Neural progenitor cell (in vitro differentiated cells): ENCODE data around the gene TIPIN. TPM values are rescaled to one million over a fixed set of nuclear protein-coding genes. Genes with fewer than 3 reads are reported as not detected.

ENCODE experiments used
- DNase-seq: peaks from one replicate; pipeline ENCODE4 v3.0.0-alpha.2; 2016; ENCODE audit warnings: low spot score
- H2AFZ ChIP-seq: fragments of 200-600 bp; sonication (generic); replicated peaks from 2 replicates; pipeline ENCODE4 v1.6.1; 2016; ENCODE audit warnings: antibody characterized with exemption
- H3F3A ChIP-seq: fragments of 200-600 bp; sonication (generic); 2 replicates; pipeline ENCODE4 v1.6.1; 2016; ENCODE audit warnings: antibody characterized with exemption, low read depth
- H3K27ac ChIP-seq: fragments of 200-600 bp; sonication (generic); 2 replicates; pipeline ENCODE4 v1.5.1; 2016; ENCODE audit warnings: mild to moderate bottlenecking
- H3K27me3 ChIP-seq: fragments of 200-600 bp; sonication (generic); 2 replicates; pipeline ENCODE4 v1.6.1; 2016; ENCODE audit warnings: mild to moderate bottlenecking, moderate library complexity
- H3K36me3 ChIP-seq: fragments of 200-600 bp; sonication (generic); 2 replicates; pipeline ENCODE4 v1.5.1; 2016
- H3K4me1 ChIP-seq: fragments of 200-600 bp; sonication (generic); 2 replicates; pipeline ENCODE4 v1.6.1; 2016; ENCODE audit warnings: mixed run types
- H3K4me2 ChIP-seq: fragments of 200-600 bp; sonication (generic); 2 replicates; pipeline ENCODE4 v1.6.1; 2016
- H3K4me3 ChIP-seq: fragments of 200-600 bp; sonication (generic); 2 replicates; pipeline ENCODE4 v1.5.1; 2016
- H3K79me2 ChIP-seq: fragments of 200-600 bp; sonication (generic); 2 replicates; pipeline ENCODE4 v1.6.1; 2016; ENCODE audit warnings: low read depth
- H3K9ac ChIP-seq: fragments of 200-600 bp; sonication (generic); 2 replicates; pipeline ENCODE4 v1.6.1; 2016
- H3K9me3 ChIP-seq: fragments of 200-600 bp; sonication (generic); 2 replicates; pipeline ENCODE4 v1.5.1; 2016; ENCODE audit warnings: low read depth
- H4K20me1 ChIP-seq: fragments of 200-600 bp; sonication (generic); 2 replicates; pipeline ENCODE4 v1.6.1; 2016; ENCODE audit warnings: low read depth
- H3K27ac Mint-ChIP-seq: 3 replicates; pipeline ENCODE4 v1.8.0; 2021; ENCODE audit warnings: mixed read lengths
- H3K27me3 Mint-ChIP-seq: 2 replicates; pipeline ENCODE4 v1.8.0; 2022; ENCODE audit warnings: low read depth, mild to moderate bottlenecking, inconsistent platforms, moderate library complexity, mixed read lengths; ENCODE audit not compliant: insufficient read depth
- H3K36me3 Mint-ChIP-seq: 3 replicates; pipeline ENCODE4 v1.8.0; 2021; ENCODE audit warnings: mixed read lengths
- H3K4me1 Mint-ChIP-seq: 3 replicates; pipeline ENCODE4 v1.8.0; 2021; ENCODE audit warnings: mixed read lengths
- H3K4me3 Mint-ChIP-seq: 3 replicates; pipeline ENCODE4 v1.8.0; 2021; ENCODE audit warnings: mild to moderate bottlenecking, moderate library complexity, mixed read lengths
- H3K9me3 Mint-ChIP-seq: 3 replicates; pipeline ENCODE4 v1.8.0; 2020; ENCODE audit warnings: mixed read lengths
- CTCF ChIP-seq: fragments of 200-600 bp; sonication (generic); IDR thresholded peaks from 2 replicates; pipeline ENCODE4 v1.5.1; 2017; ENCODE audit warnings: antibody characterized with exemption, mild to moderate bottlenecking
- EZH2 ChIP-seq: fragments of 200-600 bp; sonication (generic); IDR thresholded peaks from 2 replicates; pipeline ENCODE4 v1.6.1; 2017; ENCODE audit warnings: antibody characterized with exemption, mild to moderate bottlenecking, moderate library complexity
- EZH2phosphoT487 ChIP-seq: fragments of 200-600 bp; sonication (generic); IDR thresholded peaks from 2 replicates; pipeline ENCODE4 v1.6.1; 2017; ENCODE audit warnings: antibody characterized with exemption
- total RNA-seq: library from RNA; depleted of rRNA; stranded (reverse); fragments of >200 nt; gene quantifications from 2 replicates; pipeline ENCODE4 v1.2.3, GENCODE V29; 2015; ENCODE audit warnings: low replicate concordance

TIPIN gene
- total RNA-seq, result 19.5 and 28.9 TPM in 2 replicates

GRCh38 chr15:66356359-66357236 lies at the start of gene TIPIN:
Gene TIPIN, minus strand, starts transcription at chr15:66356685. Its CDS starts 3,738 bp downstream, at chr15:66352947.
- Histone ChIP-seq H3F3A (peaks cover 19% of the 10 kb centered on the region), H3K4me2 (peak within 1 kb of the TSS; percentile 81), H3K4me3 (peak within 1 kb of the TSS; percentile 57), H3K79me2 (peaks cover 29% of the 10 kb centered on the region), H4K20me1 (no peaks in the 10 kb centered on the region), H2AFZ (peak within 1 kb of the TSS; percentile 75), H3K9me3 (no peaks in the 10 kb centered on the region), H3K27me3 (no peaks in the 10 kb centered on the region), H3K27ac (no peak within 1 kb of the TSS), H3K4me1 (peaks cover 5% of the 10 kb centered on the region), H3K36me3 (peaks cover 2% of the 10 kb centered on the region), H3K9ac (peak within 1 kb of the TSS; percentile 48)
- Mint-ChIP-seq H3K27ac (peak within 1 kb of the TSS; percentile 97), H3K4me3 (peak within 1 kb of the TSS; percentile 95), H3K27me3 (peaks cover 10% of the 10 kb centered on the region), H3K36me3 (peaks cover 12% of the 10 kb centered on the region), H3K4me1 (peaks cover 15% of the 10 kb centered on the region), H3K9me3 (no peaks in the 10 kb centered on the region)
- TF ChIP-seq EZH2phosphoT487 (no peak), EZH2 (no peak), CTCF (no peak)
- peak; percentile 96 for DNase-seq

- H3K9me3 ChIP-seq, result no peaks in the 10 kb centered on the region
- H3K27ac Mint-ChIP-seq, result no peak overlapping the region
- no peak overlapping the region for H3K4me3 Mint-ChIP-seq
- no peak overlapping the region for H3K4me2 ChIP-seq
- H3K36me3 ChIP-seq, result no peaks in the 10 kb centered on the region
- peaks cover 7% of the 10 kb centered on the region for H3F3A ChIP-seq
- H3K36me3 Mint-ChIP-seq, result peaks cover 5% of the 10 kb centered on the region
- H3K9me3 Mint-ChIP-seq, result no peaks in the 10 kb centered on the region
- H3K4me1 ChIP-seq, result peaks cover 40% of the 10 kb centered on the region
- no peak overlapping the region for H2AFZ ChIP-seq
- peaks cover 86% of the 10 kb centered on the region for H4K20me1 ChIP-seq
- H3K27me3 Mint-ChIP-seq, result no peaks in the 10 kb centered on the region
- no peak overlapping the region for H3K4me3 ChIP-seq
- no peak overlapping the region for H3K27ac ChIP-seq
- DNase-seq, result no peak
- H3K9ac ChIP-seq, result no peak overlapping the region
- H3K27me3 ChIP-seq, result no peaks in the 10 kb centered on the region
- peaks cover 100% of the 10 kb centered on the region for H3K79me2 ChIP-seq
- TF ChIP-seq EZH2, result no peak
- TF ChIP-seq CTCF, result no peak
- TF ChIP-seq EZH2phosphoT487, result no peak
- peaks cover 37% of the 10 kb centered on the region for H3K4me1 Mint-ChIP-seq
Measured at GRCh38 chr15:66405615-66406014, 49.1 kb upstream of the TIPIN start.

- Histone ChIP-seq H3K27me3 (no peaks in the 10 kb centered on the region), H3K4me1 (peaks cover 40% of the 10 kb centered on the region), H3K4me3 (no peak overlapping the region), H2AFZ (no peak overlapping the region), H3K9me3 (no peaks in the 10 kb centered on the region), H3K9ac (no peak overlapping the region), H3K36me3 (no peaks in the 10 kb centered on the region), H3K27ac (no peak overlapping the region), H3K79me2 (peaks cover 100% of the 10 kb centered on the region), H3F3A (peaks cover 7% of the 10 kb centered on the region), H4K20me1 (peaks cover 86% of the 10 kb centered on the region), H3K4me2 (peak overlapping the region; percentile 65)
- Mint-ChIP-seq H3K4me3 (no peak overlapping the region), H3K36me3 (peaks cover 7% of the 10 kb centered on the region), H3K27ac (no peak overlapping the region), H3K9me3 (no peaks in the 10 kb centered on the region), H3K4me1 (peaks cover 35% of the 10 kb centered on the region), H3K27me3 (no peaks in the 10 kb centered on the region)
- DNase-seq, result no peak
- TF ChIP-seq EZH2 (no peak), EZH2phosphoT487 (no peak)
Measured at GRCh38 chr15:66405007-66405406, 48.5 kb upstream of the TIPIN start.

- peaks cover 31% of the 10 kb centered on the region for H3K4me1 Mint-ChIP-seq
- peak overlapping the region; percentile 2 for H3K9ac ChIP-seq
- H3K4me1 ChIP-seq, result peaks cover 40% of the 10 kb centered on the region
- peaks cover 7% of the 10 kb centered on the region for H3K36me3 Mint-ChIP-seq
- TF ChIP-seq EZH2 (no peak), CTCF (peak; percentile 37)
- H3K4me2 ChIP-seq, result peak overlapping the region; percentile 65
- no peaks in the 10 kb centered on the region for H3K27me3 Mint-ChIP-seq
- H3K9me3 Mint-ChIP-seq, result no peaks in the 10 kb centered on the region
- peaks cover 87% of the 10 kb centered on the region for H4K20me1 ChIP-seq
- H3K79me2 ChIP-seq, result peaks cover 99% of the 10 kb centered on the region
- no peaks in the 10 kb centered on the region for H3K27me3 ChIP-seq
- H3K9me3 ChIP-seq, result no peaks in the 10 kb centered on the region
- H3K4me3 Mint-ChIP-seq, result no peak overlapping the region
- H3F3A ChIP-seq, result peaks cover 7% of the 10 kb centered on the region
- no peak overlapping the region for H3K27ac Mint-ChIP-seq
- no peak overlapping the region for H2AFZ ChIP-seq
- peak overlapping the region; percentile 33 for H3K27ac ChIP-seq
- peak; percentile 56 for DNase-seq
- H3K4me3 ChIP-seq, result no peak overlapping the region
- H3K36me3 ChIP-seq, result no peaks in the 10 kb centered on the region
Measured at GRCh38 chr15:66404532-66404931, 48.0 kb upstream of the TIPIN start.
